ENCODE results near the gene DRD2. TPM values are rescaled to one million over a fixed set of nuclear protein-coding genes. Genes with fewer than 3 reads are reported as not detected.

Gene DRD2
- total RNA-seq, 4 donors from 2014 or later = 0.39 to 4.5 (median 1.3) TPM; not detected in 1

DNA sequence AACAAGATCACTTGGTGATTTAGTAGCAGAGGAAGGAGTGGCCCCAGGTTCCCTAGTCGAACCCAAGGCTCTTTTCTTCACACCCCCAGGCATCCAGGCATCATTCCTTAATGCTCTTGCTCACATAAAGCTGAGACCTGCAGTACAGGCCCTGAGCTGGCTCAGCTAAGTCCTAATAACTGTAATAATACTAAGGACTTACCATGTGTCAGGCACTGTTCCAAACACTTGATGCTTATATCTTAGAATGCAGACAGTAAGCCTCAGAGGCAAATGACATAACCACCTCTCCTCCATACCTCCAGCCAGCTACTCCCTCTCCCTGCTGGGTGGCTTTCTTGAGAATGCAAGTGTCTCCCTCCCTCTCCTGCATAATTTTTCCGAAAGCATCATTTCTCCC is 54.4 kb downstream of the DRD2 start:
- H3K4me1 ChIP-seq = no peaks in the 10 kb centered on the region
- no peaks in the 10 kb centered on the region for H3K36me3 ChIP-seq
- no peak for TF ChIP-seq EP300 (IDR thresholded peaks at IDR 0.05)
- no peak for TF ChIP-seq POLR2A (IDR thresholded peaks at IDR 0.05)
- no peak overlapping the region for H3K27ac ChIP-seq
- no peak for DNase-seq (ENCODE audit: low spot score in 2 of 2)
- no peak overlapping the region for H3K4me3 ChIP-seq
- H3K9me3 ChIP-seq = no peaks in the 10 kb centered on the region
- H3K27me3 ChIP-seq = no peaks in the 10 kb centered on the region
- WGBS, 2 donors = 56 to 71% methylated on average over 2 of the region's 2 CpGs

- H3K4me3 ChIP-seq = no peak overlapping the region
- TF ChIP-seq POLR2A (IDR thresholded peaks at IDR 0.05) = no peak
- TF ChIP-seq, protein P1, sequence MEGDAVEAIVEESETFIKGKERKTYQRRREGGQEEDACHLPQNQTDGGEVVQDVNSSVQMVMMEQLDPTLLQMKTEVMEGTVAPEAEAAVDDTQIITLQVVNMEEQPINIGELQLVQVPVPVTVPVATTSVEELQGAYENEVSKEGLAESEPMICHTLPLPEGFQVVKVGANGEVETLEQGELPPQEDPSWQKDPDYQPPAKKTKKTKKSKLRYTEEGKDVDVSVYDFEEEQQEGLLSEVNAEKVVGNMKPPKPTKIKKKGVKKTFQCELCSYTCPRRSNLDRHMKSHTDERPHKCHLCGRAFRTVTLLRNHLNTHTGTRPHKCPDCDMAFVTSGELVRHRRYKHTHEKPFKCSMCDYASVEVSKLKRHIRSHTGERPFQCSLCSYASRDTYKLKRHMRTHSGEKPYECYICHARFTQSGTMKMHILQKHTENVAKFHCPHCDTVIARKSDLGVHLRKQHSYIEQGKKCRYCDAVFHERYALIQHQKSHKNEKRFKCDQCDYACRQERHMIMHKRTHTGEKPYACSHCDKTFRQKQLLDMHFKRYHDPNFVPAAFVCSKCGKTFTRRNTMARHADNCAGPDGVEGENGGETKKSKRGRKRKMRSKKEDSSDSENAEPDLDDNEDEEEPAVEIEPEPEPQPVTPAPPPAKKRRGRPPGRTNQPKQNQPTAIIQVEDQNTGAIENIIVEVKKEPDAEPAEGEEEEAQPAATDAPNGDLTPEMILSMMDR (IDR thresholded peaks at IDR 0.05) = no peak
- no peak for TF ChIP-seq EP300 (IDR thresholded peaks at IDR 0.05)
- WGBS, 2 donors = 66 to 79% methylated on average over 10 to 13 of the region's 14 CpGs
Measured at GRCh38 chr11:113419454-113420003, 55.7 kb downstream of the DRD2 start.

GRCh38 chr11:113417428-113417827 is 57.8 kb downstream of the DRD2 start:
- no peaks in the 10 kb centered on the region for H3K9me3 ChIP-seq
- H3K27me3 ChIP-seq = no peaks in the 10 kb centered on the region
- no peak overlapping the region for H3K27ac ChIP-seq
- TF ChIP-seq, protein P1 (IDR thresholded peaks at IDR 0.05) = no peak
- TF ChIP-seq EP300 (IDR thresholded peaks at IDR 0.05) (no peak), POLR2A (IDR thresholded peaks at IDR 0.05) (no peak)
- H3K4me1 ChIP-seq = no peaks in the 10 kb centered on the region
- no peak for DNase-seq (ENCODE audit: low spot score in 2 of 2)
- WGBS, 2 donors = 67 to 89% methylated on average over 2 of the region's 2 CpGs
- H3K36me3 ChIP-seq = no peaks in the 10 kb centered on the region
- H3K4me3 ChIP-seq = no peak overlapping the region

More at GRCh38 chr11:113419454-113420003, 55.7 kb downstream of the DRD2 start:
- H3K27me3 ChIP-seq = no peaks in the 10 kb centered on the region
- no peak for DNase-seq (ENCODE audit: low spot score in 2 of 2)
- no peaks in the 10 kb centered on the region for H3K36me3 ChIP-seq
- no peaks in the 10 kb centered on the region for H3K9me3 ChIP-seq
- H3K27ac ChIP-seq = no peak overlapping the region
- H3K4me1 ChIP-seq = no peaks in the 10 kb centered on the region

DNA sequence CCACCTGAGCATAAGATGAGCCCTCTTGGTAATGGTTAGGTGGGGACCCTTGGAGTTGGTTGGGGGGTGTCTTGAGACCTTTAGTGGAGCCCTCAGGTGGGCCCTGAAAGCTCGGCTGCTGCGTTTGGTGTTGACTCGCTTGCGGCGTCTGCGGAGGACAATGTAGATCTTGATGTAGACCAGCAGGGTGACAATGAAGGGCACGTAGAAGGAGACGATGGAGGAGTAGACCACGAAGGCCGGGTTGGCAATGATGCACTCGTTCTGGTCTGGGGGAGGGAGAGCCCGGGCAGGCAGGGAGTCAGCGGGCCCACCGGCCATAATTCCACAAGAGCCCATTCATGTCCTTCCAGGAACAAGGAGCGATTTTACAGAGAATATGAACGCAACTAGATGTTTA is 59.9 kb downstream of the DRD2 start:
- Histone ChIP-seq H3K9me3 (no peaks in the 10 kb centered on the region), H3K4me1 (no peaks in the 10 kb centered on the region), H3K4me3 (no peak overlapping the region), H3K27ac (no peak overlapping the region), H3K27me3 (no peaks in the 10 kb centered on the region), H3K36me3 (no peaks in the 10 kb centered on the region)
- TF ChIP-seq POLR2A (IDR thresholded peaks at IDR 0.05) (no peak), EP300 (IDR thresholded peaks at IDR 0.05) (no peak)
- TF ChIP-seq, protein P1 (IDR thresholded peaks at IDR 0.05) = no peak
- DNase-seq (ENCODE audit: low spot score in 2 of 2) = no peak
- WGBS, 2 donors = 87 to 92% methylated on average over 16 of the region's 16 CpGs

DNA sequence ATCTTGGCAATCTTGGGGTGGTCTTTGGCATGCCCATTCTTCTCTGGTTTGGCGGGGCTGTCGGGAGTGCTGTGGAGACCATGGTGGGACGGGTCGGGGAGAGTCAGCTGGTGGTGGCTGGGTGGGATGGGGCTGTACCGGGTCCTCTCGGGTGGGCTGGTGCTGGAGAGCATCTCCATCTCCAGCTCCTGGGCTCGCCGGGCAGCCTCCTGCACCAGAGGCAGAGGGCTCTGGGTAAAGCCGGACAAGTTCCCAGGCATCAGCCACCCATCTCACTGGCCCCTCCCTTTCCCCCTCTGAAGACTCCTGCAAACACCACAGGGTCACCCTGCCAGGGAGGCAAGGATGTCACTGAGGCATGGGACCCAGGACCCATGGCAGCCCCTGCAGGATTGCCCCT is 62.5 kb downstream of the DRD2 start:
- Histone ChIP-seq H3K27ac (no peak overlapping the region), H3K36me3 (no peaks in the 10 kb centered on the region), H3K4me1 (no peaks in the 10 kb centered on the region), H3K9me3 (no peaks in the 10 kb centered on the region), H3K4me3 (no peak overlapping the region), H3K27me3 (no peaks in the 10 kb centered on the region)
- TF ChIP-seq POLR2A (IDR thresholded peaks at IDR 0.05) = no peak
- TF ChIP-seq, protein P1 (IDR thresholded peaks at IDR 0.05) = no peak
- TF ChIP-seq EP300 (IDR thresholded peaks at IDR 0.05) = no peak
- no peak for DNase-seq (ENCODE audit: low spot score in 2 of 2)
- 87 to 100% methylated on average over 3 to 4 of the region's 9 CpGs for WGBS, 2 donors

GRCh38 chr11:113411536-113411935 is 63.7 kb downstream of the DRD2 start:
- H3K9me3 ChIP-seq = no peaks in the 10 kb centered on the region
- no peak overlapping the region for H3K27ac ChIP-seq
- no peaks in the 10 kb centered on the region for H3K36me3 ChIP-seq
- WGBS, 2 donors = 71 to 76% methylated on average over 3 of the region's 3 CpGs
- H3K4me1 ChIP-seq = no peaks in the 10 kb centered on the region
- no peak overlapping the region for H3K4me3 ChIP-seq
- H3K27me3 ChIP-seq = no peaks in the 10 kb centered on the region
- TF ChIP-seq, protein P1 (IDR thresholded peaks at IDR 0.05) = no peak
- TF ChIP-seq EP300 (IDR thresholded peaks at IDR 0.05) (no peak), POLR2A (IDR thresholded peaks at IDR 0.05) (no peak)
- no peak for DNase-seq (ENCODE audit: low spot score in 2 of 2)
